ENCODE results near the gene SIGLEC11. TPM values are rescaled to one million over a fixed set of nuclear protein-coding genes. Genes with fewer than 3 reads are reported as not detected.
"Not testable (repeated sequence)": the region's sequence is repeated elsewhere in the genome, so short reads cannot be mapped to it uniquely, and the experiment has no call there.

The SIGLEC11 gene
- polyA plus RNA-seq, 1 of the 3 experiments (the other 2 are of a cell fraction) = not detected

DNA sequence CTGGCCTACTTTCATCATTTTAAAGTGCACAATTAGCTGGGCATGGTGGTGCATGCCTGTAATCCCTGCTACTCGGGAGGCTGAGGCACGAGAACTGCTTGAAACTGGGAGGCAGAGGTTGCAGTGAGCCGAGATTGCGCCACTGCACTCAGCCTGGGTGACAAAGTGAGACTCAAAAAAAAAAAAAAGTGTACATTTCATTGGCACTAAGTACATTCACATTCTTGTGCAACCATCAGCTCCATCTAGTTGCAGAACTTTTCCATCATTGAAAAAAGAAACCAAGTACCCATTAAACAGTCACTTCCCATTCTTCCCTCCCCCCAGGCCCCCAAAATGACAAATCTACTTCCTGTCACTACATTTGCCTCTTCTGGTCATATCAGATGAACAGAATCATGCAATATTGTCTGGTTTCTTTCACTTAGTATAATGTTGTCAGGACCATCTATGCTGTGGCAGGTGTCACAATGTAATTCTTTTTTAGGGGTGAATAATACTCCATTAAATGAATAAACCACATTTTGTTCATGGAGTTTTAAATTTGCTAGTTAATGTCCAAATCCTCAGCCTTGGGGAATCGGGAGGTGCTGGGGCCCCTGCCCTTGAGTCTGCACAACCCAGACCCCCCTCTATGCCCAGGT lies 7.4 kb upstream of the SIGLEC11 start:
- Histone ChIP-seq H3K27ac (ENCODE audit: low read depth in 2 of 2, low read length in 1 of 2) (no peak overlapping the region), H3K4me3 (ENCODE audit: low read depth in 2 of 2, low read length in 1 of 2) (no peak overlapping the region), H2AFZ (ENCODE audit: low read depth) (no peak overlapping the region), H3K9me3 (no peaks in the 10 kb centered on the region), H3K4me2 (no peak overlapping the region), H3K4me1 (ENCODE audit: control insufficient read depth in 1 of 2, insufficient read depth in 2 of 2, low read depth in 1 of 2, low read length in 1 of 2) (no peaks in the 10 kb centered on the region), H4K20me1 (ENCODE audit: insufficient read depth) (no peaks in the 10 kb centered on the region), H3K36me3 (replicated peaks in 1 of 2; ENCODE audit: control insufficient read depth in 1 of 2, insufficient read depth in 2 of 2, low read length in 1 of 2) (no peaks in the 10 kb centered on the region), H3K27me3 (ENCODE audit: insufficient read depth) (peaks cover 28% of the 10 kb centered on the region), H3K9ac (no peak overlapping the region), H3K9me2 (no peaks in the 10 kb centered on the region), H3F3A (replicated peaks; ENCODE audit: insufficient read depth) (no peaks in the 10 kb centered on the region), H3K79me2 (ENCODE audit: insufficient read depth) (no peaks in the 10 kb centered on the region)
- DNase-seq = no peak
- CTCF ChIA-PET = interaction anchor here (0.6 kb wide), 1 partner anchor 11 kb away, joined by 4 read pairs; no protein-coding TSS in a partner anchor
- POLR2A ChIA-PET = no interaction called here
- WGBS (ENCODE audit: low lambda C conversion rate) = 5% methylated on average over 5 of the region's 5 CpGs
- TF ChIP-seq MXI1 (IDR thresholded peaks at IDR 0.05; ENCODE audit: low read depth, low read length) (no peak), RFX5 (IDR thresholded peaks at IDR 0.05; ENCODE audit: low read length) (no peak), SIN3A (IDR thresholded peaks at IDR 0.05; ENCODE audit: borderline replicate concordance, low read depth, low read length) (no peak), ELF1 (IDR thresholded peaks at IDR 0.05) (no peak)

DNA sequence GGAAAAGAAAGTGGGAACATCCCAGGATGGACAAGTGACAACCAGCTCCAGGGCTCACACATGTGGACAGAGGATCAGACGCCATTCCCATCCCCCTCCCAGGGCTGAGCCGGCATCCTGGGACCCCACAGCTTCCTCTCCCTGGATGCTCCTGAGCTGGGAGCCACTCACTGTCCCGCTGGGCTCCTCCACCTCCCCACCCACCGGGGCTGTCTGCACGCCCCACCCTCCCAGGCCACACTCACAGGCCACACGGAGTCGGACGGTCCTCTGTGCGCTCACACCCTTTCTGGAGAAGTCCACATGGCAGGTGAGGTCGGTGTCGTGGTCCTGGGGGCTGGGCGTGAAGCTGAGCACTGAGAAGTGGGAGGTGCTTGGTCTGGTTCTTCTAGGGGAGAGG lies 1.1 kb downstream of the SIGLEC11 start:
- H3K4me3 ChIP-seq (ENCODE audit: low read depth in 2 of 2, low read length in 1 of 2); H3K79me2 ChIP-seq (ENCODE audit: insufficient read depth); H3K9me2 ChIP-seq; POLR2A ChIA-PET; H3K9me3 ChIP-seq; H3K36me3 ChIP-seq (replicated peaks in 1 of 2; ENCODE audit: control insufficient read depth in 1 of 2, insufficient read depth in 2 of 2, low read length in 1 of 2); H3K9ac ChIP-seq; CTCF ChIA-PET; H3K27ac ChIP-seq (ENCODE audit: low read depth in 2 of 2, low read length in 1 of 2); H3K4me1 ChIP-seq (ENCODE audit: control insufficient read depth in 1 of 2, insufficient read depth in 2 of 2, low read depth in 1 of 2, low read length in 1 of 2); H3K4me2 ChIP-seq; DNase-seq; H3F3A ChIP-seq (replicated peaks; ENCODE audit: insufficient read depth); H4K20me1 ChIP-seq (ENCODE audit: insufficient read depth); H2AFZ ChIP-seq (ENCODE audit: low read depth): not testable (repeated sequence)
- H3K27me3 ChIP-seq (ENCODE audit: insufficient read depth) = peaks cover 37% of the 10 kb centered on the region; the same call in 1 of the 2 replicates
- 10% methylated on average over 2 of the region's 12 CpGs for WGBS (ENCODE audit: low lambda C conversion rate)

DNA sequence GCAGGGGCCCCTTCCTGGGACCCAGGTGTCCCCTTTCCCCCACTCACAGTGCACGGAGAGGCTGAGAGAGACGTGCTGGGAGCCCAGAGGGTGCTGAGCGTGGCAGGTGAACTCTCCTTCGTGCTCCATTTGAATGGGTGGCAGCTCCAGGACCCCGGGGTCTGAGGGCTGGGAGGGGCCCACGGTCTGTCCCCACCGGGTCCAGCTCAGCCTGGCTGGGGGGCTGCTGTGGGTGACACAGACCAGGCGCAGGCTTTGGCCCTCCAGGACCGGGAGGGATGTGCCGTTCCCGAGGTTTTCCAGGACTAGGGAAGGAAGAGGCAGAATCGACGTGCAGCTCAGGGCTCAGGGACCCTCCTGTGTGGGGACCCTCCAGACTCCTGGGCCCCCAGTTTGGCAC lies 2.4 kb downstream of the SIGLEC11 start:
- CTCF ChIA-PET = interaction anchor here (1.2 to 1.9 kb wide), 2 partner anchors 16 to 21 kb away, joined by 3 to 8 read pairs; no protein-coding TSS in a partner anchor
- H3K9ac ChIP-seq; H3K4me2 ChIP-seq; H3K4me1 ChIP-seq (ENCODE audit: control insufficient read depth in 1 of 2, insufficient read depth in 2 of 2, low read depth in 1 of 2, low read length in 1 of 2); H2AFZ ChIP-seq (ENCODE audit: low read depth); H3K79me2 ChIP-seq (ENCODE audit: insufficient read depth); H3K9me3 ChIP-seq; POLR2A ChIA-PET; H3K9me2 ChIP-seq; H3K36me3 ChIP-seq (replicated peaks in 1 of 2; ENCODE audit: control insufficient read depth in 1 of 2, insufficient read depth in 2 of 2, low read length in 1 of 2); H3K27ac ChIP-seq (ENCODE audit: low read depth in 2 of 2, low read length in 1 of 2); H4K20me1 ChIP-seq (ENCODE audit: insufficient read depth); H3F3A ChIP-seq (replicated peaks; ENCODE audit: insufficient read depth); H3K4me3 ChIP-seq (ENCODE audit: low read depth in 2 of 2, low read length in 1 of 2); DNase-seq: not testable (repeated sequence)
- no CpG with 5 or more reads among the region's 13 CpGs for WGBS (ENCODE audit: low lambda C conversion rate)
- H3K27me3 ChIP-seq (ENCODE audit: insufficient read depth) = peaks cover 49% of the 10 kb centered on the region

DNA sequence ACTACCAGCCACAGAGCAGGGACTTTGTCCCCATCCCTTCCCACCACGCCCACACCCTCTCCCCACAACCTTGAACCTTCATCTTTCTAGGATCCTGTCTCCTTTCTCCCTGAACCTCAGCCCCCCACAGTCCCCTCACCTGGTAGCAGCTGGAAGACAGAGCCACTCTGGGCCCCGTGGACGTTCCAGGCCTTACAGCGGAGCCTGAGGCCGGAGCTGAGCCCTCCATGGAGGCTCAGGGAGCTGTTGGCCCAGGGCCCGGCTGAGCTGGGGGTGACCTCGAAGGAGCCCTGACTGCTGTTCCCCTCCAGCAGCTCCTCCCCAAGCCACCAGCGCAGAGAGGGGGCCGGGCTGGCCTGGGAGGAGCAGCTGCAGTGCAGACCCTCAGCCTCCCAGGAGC lies 2.8 kb downstream of the SIGLEC11 start:
- H2AFZ ChIP-seq (ENCODE audit: low read depth); H3K4me2 ChIP-seq; H3K27ac ChIP-seq (ENCODE audit: low read depth in 2 of 2, low read length in 1 of 2); H3F3A ChIP-seq (replicated peaks; ENCODE audit: insufficient read depth); H3K79me2 ChIP-seq (ENCODE audit: insufficient read depth); H3K9me2 ChIP-seq; H3K4me1 ChIP-seq (ENCODE audit: control insufficient read depth in 1 of 2, insufficient read depth in 2 of 2, low read depth in 1 of 2, low read length in 1 of 2); POLR2A ChIA-PET; H3K36me3 ChIP-seq (replicated peaks in 1 of 2; ENCODE audit: control insufficient read depth in 1 of 2, insufficient read depth in 2 of 2, low read length in 1 of 2); H3K9me3 ChIP-seq; H3K4me3 ChIP-seq (ENCODE audit: low read depth in 2 of 2, low read length in 1 of 2); H3K9ac ChIP-seq; DNase-seq; H4K20me1 ChIP-seq (ENCODE audit: insufficient read depth): not testable (repeated sequence)
- H3K27me3 ChIP-seq (ENCODE audit: insufficient read depth) = peaks cover 53% of the 10 kb centered on the region
- CTCF ChIA-PET = interaction anchor here (1.2 to 1.9 kb wide), 2 partner anchors 15 to 20 kb away, joined by 3 to 8 read pairs; no protein-coding TSS in a partner anchor
- WGBS (ENCODE audit: low lambda C conversion rate) = 12% methylated on average over 7 of the region's 9 CpGs

Data from SK-N-SH (cell line).